ENCODE data around the gene RPL39. TPM values are rescaled to one million over a fixed set of nuclear protein-coding genes. Genes with fewer than 3 reads are reported as not detected.
A peak's percentile ranks its signal among the peaks of the same experiment; 100 is the strongest.

RPL39 gene
- total and polyA plus RNA-seq, 10 of the 15 experiments (the other 5 are each of a cell fraction or from before 2014, with no cell fraction given), result 1,792 to 6,541 (median 3,667) TPM

DNA sequence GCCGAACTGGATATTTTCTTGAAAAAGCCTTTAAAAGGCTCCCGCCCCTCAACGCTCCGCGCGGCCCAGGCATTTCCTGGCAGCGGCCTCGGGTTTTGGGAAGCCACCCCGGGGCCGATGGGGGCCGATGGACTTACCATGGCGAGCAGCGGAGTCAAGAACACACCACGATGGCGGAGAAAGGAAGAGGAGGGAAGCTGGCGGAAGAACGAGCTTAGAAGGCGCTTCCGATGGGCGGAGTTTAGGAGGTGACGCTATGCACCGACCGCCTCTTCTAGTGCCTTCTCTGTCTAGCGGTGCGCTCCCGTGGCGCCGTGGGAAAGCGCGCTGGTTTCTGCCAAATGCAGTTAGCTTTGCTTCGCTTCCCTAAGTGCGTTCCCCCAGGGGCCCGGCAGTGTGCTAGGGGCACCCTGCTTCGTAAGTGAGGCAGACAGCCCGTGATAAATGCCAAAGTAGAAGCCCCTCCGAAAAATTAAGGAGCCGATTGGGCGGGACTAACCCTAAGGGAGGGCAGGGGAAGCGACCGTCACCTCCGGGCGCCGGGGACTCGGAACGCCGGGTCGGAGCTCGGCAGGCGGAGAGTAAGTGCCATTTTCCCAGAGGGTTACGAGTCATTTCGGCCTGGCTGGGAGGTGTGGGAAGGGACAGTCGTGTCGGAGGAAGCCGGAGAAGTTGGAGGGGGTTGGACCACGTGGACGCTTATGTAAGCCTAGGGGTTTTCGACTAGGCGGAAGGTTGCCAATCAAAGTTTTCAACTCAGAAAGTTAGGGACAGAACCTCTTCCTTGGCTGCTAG lies at the start of gene RPL39 (continued):
- TF ChIP-seq, protein P1, sequence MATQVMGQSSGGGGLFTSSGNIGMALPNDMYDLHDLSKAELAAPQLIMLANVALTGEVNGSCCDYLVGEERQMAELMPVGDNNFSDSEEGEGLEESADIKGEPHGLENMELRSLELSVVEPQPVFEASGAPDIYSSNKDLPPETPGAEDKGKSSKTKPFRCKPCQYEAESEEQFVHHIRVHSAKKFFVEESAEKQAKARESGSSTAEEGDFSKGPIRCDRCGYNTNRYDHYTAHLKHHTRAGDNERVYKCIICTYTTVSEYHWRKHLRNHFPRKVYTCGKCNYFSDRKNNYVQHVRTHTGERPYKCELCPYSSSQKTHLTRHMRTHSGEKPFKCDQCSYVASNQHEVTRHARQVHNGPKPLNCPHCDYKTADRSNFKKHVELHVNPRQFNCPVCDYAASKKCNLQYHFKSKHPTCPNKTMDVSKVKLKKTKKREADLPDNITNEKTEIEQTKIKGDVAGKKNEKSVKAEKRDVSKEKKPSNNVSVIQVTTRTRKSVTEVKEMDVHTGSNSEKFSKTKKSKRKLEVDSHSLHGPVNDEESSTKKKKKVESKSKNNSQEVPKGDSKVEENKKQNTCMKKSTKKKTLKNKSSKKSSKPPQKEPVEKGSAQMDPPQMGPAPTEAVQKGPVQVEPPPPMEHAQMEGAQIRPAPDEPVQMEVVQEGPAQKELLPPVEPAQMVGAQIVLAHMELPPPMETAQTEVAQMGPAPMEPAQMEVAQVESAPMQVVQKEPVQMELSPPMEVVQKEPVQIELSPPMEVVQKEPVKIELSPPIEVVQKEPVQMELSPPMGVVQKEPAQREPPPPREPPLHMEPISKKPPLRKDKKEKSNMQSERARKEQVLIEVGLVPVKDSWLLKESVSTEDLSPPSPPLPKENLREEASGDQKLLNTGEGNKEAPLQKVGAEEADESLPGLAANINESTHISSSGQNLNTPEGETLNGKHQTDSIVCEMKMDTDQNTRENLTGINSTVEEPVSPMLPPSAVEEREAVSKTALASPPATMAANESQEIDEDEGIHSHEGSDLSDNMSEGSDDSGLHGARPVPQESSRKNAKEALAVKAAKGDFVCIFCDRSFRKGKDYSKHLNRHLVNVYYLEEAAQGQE (IDR thresholded peaks at IDR 0.05; ENCODE audit: low read depth, low read length), result no peak
- TF ChIP-seq, protein P2, sequence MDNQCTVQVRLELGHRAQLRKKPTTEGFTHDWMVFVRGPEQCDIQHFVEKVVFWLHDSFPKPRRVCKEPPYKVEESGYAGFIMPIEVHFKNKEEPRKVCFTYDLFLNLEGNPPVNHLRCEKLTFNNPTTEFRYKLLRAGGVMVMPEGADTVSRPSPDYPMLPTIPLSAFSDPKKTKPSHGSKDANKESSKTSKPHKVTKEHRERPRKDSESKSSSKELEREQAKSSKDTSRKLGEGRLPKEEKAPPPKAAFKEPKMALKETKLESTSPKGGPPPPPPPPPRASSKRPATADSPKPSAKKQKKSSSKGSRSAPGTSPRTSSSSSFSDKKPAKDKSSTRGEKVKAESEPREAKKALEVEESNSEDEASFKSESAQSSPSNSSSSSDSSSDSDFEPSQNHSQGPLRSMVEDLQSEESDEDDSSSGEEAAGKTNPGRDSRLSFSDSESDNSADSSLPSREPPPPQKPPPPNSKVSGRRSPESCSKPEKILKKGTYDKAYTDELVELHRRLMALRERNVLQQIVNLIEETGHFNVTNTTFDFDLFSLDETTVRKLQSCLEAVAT (IDR thresholded peaks at IDR 0.05), result peak; percentile 67; the same call in 1 of the 2 replicates
- TF ChIP-seq, protein P3, sequence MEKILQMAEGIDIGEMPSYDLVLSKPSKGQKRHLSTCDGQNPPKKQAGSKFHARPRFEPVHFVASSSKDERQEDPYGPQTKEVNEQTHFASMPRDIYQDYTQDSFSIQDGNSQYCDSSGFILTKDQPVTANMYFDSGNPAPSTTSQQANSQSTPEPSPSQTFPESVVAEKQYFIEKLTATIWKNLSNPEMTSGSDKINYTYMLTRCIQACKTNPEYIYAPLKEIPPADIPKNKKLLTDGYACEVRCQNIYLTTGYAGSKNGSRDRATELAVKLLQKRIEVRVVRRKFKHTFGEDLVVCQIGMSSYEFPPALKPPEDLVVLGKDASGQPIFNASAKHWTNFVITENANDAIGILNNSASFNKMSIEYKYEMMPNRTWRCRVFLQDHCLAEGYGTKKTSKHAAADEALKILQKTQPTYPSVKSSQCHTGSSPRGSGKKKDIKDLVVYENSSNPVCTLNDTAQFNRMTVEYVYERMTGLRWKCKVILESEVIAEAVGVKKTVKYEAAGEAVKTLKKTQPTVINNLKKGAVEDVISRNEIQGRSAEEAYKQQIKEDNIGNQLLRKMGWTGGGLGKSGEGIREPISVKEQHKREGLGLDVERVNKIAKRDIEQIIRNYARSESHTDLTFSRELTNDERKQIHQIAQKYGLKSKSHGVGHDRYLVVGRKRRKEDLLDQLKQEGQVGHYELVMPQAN (conservative IDR thresholded peaks at IDR 0.05), result peak; percentile 26; the same call in 1 of the 2 replicates
- TF ChIP-seq RBBP5 (conservative IDR thresholded peaks at IDR 0.05) (no peak; the same call in 1 of the 2 replicates), NR2C1 (IDR thresholded peaks at IDR 0.05) (peak; percentile 17; the same call in 1 of the 2 replicates), NBN (IDR thresholded peaks at IDR 0.05) (no peak; the same call in 1 of the 2 replicates), HDAC6 (IDR thresholded peaks at IDR 0.05; ENCODE audit: unreplicated experiment) (no peak), IRF4 (IDR thresholded peaks at IDR 0.05; ENCODE audit: low read depth, low read length) (no peak), RCOR1 (conservative IDR thresholded peaks at IDR 0.05; ENCODE audit: low read depth, low read length) (no peak), SIN3A (IDR thresholded peaks at IDR 0.05; ENCODE audit: low read depth, low read length) (no peak)
- TF ChIP-seq, protein P4, sequence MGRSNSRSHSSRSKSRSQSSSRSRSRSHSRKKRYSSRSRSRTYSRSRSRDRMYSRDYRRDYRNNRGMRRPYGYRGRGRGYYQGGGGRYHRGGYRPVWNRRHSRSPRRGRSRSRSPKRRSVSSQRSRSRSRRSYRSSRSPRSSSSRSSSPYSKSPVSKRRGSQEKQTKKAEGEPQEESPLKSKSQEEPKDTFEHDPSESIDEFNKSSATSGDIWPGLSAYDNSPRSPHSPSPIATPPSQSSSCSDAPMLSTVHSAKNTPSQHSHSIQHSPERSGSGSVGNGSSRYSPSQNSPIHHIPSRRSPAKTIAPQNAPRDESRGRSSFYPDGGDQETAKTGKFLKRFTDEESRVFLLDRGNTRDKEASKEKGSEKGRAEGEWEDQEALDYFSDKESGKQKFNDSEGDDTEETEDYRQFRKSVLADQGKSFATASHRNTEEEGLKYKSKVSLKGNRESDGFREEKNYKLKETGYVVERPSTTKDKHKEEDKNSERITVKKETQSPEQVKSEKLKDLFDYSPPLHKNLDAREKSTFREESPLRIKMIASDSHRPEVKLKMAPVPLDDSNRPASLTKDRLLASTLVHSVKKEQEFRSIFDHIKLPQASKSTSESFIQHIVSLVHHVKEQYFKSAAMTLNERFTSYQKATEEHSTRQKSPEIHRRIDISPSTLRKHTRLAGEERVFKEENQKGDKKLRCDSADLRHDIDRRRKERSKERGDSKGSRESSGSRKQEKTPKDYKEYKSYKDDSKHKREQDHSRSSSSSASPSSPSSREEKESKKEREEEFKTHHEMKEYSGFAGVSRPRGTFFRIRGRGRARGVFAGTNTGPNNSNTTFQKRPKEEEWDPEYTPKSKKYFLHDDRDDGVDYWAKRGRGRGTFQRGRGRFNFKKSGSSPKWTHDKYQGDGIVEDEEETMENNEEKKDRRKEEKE (IDR thresholded peaks at IDR 0.05), result no peak
- TF ChIP-seq, protein P5, sequence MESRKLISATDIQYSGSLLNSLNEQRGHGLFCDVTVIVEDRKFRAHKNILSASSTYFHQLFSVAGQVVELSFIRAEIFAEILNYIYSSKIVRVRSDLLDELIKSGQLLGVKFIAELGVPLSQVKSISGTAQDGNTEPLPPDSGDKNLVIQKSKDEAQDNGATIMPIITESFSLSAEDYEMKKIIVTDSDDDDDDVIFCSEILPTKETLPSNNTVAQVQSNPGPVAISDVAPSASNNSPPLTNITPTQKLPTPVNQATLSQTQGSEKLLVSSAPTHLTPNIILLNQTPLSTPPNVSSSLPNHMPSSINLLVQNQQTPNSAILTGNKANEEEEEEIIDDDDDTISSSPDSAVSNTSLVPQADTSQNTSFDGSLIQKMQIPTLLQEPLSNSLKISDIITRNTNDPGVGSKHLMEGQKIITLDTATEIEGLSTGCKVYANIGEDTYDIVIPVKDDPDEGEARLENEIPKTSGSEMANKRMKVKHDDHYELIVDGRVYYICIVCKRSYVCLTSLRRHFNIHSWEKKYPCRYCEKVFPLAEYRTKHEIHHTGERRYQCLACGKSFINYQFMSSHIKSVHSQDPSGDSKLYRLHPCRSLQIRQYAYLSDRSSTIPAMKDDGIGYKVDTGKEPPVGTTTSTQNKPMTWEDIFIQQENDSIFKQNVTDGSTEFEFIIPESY (IDR thresholded peaks at IDR 0.05), result no peak
- TF ChIP-seq, protein P6, sequence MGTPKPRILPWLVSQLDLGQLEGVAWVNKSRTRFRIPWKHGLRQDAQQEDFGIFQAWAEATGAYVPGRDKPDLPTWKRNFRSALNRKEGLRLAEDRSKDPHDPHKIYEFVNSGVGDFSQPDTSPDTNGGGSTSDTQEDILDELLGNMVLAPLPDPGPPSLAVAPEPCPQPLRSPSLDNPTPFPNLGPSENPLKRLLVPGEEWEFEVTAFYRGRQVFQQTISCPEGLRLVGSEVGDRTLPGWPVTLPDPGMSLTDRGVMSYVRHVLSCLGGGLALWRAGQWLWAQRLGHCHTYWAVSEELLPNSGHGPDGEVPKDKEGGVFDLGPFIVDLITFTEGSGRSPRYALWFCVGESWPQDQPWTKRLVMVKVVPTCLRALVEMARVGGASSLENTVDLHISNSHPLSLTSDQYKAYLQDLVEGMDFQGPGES (IDR thresholded peaks at IDR 0.05), result no peak
